HG03565 (cell line): ENCODE measurements around the gene NAT9.

Experiments
- ATAC-seq: cut with Tn5 transposase; IDR thresholded peaks from one replicate; pipeline ENCODE4 v1.9.1; 2021; ENCODE audit warnings: mild to moderate bottlenecking, moderate library complexity; ENCODE audit not compliant: unreplicated experiment

The NAT9 gene, protein sequence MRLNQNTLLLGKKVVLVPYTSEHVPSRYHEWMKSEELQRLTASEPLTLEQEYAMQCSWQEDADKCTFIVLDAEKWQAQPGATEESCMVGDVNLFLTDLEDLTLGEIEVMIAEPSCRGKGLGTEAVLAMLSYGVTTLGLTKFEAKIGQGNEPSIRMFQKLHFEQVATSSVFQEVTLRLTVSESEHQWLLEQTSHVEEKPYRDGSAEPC

DNA sequence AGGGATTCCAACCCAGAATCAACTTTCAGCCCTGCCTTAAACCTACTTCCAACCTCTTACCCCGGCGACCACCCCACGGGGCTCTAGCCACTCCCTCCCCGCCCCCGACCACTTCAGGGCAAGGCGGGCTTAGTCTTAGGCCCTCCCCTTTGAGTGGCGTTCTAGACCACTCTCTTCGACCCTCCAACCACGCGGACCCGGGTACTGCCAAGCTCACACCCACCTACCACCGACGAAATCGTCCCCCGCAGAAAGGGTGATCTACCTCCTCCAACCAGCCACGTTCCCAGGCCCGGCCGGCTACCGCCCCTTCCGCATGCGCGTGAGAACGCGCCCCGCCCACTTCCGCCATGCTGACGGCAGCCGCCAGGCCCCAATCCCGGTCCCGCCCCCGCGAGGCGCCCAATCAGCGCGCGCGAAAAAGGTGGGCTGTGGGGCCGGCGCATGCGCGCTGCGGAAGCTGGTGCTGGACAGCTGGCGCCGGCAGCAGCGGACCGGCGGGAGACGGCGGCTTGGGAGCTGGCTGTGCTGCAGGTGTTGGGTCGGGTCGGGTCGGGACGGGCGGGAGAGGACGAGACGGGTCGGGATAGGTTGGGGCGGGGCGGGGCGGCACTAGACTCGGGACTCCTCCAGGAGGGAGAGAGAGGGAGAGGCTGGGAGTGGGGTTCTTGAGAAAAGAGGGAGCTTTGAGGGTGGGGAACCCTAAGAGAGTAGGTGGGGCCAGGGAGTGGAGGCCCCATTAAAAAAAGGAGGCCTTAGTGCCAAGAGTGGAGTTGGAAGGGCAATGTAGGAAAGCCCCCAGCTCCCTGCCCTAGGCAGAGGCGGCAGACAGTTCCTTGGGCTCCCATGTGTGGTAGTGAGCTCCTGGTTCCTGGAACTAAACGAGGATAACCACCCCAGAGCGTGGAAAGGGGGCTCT is at the start of gene NAT9:
Gene NAT9 (minus strand): TSS at position 302 of the 919 bp plus-strand sequence. CDS start 647 bp downstream, outside the sequence.
- peak; percentile 63 for ATAC-seq

DNA sequence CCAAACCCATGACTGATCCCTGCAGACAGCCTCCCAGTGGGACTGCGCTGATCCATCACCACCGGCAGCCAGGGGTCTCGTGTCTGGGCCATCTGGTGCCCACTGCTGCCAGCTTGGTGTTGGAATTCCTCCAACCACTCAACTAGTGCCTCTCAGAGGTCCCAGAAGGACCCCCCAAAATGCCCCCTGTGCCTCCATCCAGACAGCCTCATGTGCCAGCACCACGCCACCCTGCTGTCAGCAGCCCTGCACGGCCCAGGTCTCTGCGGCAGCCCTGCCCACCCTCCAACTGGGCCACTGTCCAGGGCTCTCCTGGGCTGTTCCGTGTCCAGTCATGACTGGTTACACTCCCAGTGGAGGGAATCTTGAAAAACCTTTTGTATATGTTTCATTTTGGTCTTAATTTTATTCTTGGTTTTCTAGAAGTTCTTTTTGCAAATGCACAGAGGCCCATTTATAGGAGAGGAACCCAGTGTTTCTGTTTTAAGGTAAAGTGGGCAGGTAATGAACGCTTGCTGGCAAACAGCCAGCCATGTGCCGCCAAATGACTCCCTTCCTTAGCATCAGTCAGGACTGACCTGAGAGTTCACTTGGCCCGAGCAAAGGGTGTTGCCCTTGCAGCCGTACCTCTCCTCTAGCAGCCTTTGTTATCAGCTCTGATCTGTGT is 48.9 kb upstream of the NAT9 start:
- ATAC-seq = no peak

DNA sequence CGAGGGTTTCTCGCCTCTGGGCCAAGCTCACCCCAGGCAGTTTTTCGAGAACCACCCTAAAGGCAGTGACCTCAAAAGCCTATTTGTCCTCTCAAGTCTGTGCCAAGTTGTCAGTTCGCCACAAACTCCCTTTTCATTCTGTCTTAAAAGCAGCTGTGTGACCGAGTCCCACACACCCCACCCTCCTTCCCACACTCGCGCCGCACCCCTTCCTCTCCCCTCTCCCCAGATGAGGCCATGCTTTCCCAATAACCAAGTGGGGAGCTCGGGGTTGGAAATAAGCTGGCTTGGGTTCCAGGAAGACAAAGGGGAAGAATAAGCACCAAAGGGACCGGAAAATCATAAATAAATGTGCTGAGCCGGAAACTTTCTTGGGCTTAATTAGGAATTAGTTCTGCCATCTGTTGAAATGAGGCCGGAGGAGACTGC is 46.8 kb upstream of the NAT9 start:
- ATAC-seq = no peak

DNA sequence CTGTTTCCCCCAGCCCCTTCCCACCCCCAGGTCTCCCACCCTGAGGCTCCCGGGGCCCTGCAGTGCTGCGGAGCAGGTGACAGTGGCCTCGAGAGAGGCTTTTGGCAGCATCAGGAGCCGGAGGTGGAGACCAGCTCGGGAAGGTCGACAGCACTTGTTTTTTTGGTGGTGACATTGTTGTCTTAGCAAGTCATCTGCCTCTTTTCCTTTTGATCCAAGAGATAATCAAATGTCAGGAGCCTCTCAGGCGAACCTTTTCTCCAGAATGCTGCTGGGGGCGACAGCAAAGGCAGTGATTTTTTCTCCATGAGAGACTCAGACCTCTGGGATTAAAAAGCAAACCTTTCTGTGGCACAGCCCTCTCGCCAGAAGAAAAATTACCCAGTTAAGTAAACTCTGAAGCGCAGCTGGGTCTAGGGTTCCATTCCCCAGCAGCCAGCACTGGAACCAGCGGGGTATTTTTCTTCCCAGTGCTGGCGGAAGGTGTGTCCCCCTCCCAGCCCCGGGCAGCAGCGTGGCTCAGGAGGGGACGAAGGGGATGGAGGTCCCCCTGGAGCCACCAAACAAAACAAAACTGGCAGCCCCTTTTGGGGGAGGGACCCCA is 46.3 kb upstream of the NAT9 start:
- ATAC-seq = no peak

DNA sequence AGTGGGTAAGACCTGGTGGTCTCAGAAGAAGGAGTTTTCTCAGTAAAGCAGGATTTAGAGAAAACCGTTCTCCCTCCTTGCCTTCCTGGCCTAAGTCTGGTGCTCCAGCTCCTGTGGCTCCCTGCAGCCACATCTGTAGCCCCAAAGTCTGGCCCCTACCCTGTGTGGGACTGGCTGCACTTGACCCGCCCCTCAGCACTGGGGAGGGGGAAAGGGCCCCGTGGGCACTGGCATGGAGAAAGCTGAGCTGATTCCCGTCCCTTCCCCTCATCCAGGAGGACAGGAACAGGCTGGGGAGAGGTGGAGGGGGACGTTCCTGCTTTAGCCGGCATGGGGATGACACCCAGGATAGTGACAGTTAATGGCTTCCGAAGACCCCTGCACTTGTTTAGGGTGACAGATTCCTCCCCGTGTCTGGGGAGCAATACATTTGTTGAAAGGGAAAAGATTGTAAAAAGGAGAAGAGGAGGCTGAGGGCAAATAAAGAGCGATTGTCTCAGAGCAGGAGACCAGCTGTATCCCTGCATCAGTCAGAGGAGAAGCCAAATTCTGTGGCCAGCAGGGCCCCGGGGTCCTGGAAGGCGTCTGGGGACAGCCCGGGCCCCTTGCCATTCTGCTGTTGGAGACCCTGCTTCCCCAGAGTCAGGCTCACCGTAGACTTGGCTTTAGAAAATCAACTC is 45.6 kb upstream of the NAT9 start:
- no peak for ATAC-seq

DNA sequence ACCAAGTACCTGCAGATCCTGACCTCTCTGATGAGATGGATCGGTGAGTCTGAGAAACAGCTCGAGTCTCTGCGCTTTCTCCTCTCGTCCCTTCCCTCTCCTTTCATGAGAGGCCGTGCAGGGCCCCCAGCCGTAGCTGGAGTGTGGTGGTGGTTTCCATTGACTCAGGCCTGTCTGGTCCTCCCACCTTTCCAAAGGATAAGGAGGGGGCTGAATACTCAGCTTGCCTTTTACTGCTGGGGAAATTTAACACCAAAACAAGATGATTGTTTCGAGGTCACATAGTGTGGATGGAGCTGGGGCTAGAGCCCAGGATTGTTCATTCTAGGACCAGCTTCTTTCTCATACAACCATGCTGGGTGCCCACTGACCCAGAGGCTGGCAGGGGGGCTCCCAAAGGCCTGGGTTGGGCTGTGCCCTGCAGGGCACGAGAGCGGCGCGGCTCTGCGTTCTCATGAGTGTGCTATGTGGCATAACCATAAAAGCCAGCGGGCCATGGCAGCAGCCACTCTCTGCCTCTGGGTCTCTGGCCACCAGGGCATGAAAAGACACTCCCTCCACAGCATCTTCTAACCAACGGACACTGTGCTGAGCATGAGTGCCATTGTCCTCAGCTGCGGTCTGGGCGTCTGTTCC is 43.8 kb upstream of the NAT9 start:
- no peak for ATAC-seq

DNA sequence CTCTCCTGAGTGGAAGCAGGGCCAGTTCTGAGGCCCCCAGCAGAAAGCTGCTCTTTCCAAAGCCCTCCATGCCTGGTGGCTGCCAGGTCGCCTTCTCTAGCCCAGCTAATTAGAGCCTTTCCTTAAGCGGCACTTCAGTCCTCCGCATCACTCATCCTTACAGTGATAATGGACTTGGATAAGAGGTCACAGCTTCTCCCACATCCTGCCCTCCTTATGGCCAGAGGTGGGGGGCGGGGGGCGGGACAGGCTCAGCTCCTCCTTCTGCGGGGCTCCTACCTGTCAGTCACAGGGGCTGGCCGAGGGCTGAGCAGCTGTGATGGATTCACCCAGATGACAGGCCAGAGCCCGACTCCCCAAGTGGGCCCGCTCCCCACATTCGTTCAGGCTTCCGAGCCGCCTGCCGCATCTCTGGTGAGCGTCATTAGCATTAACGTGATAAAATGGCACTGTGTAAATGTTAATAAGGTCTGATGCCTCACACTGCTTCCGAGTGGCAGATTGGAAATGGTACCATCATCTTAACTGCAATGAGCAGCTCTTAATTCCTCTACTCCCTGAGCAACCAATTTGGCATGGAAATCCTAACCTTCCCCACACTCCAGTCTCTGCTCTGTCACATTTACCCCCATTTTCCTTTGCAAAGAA is 42.3 kb upstream of the NAT9 start:
- no peak for ATAC-seq

DNA sequence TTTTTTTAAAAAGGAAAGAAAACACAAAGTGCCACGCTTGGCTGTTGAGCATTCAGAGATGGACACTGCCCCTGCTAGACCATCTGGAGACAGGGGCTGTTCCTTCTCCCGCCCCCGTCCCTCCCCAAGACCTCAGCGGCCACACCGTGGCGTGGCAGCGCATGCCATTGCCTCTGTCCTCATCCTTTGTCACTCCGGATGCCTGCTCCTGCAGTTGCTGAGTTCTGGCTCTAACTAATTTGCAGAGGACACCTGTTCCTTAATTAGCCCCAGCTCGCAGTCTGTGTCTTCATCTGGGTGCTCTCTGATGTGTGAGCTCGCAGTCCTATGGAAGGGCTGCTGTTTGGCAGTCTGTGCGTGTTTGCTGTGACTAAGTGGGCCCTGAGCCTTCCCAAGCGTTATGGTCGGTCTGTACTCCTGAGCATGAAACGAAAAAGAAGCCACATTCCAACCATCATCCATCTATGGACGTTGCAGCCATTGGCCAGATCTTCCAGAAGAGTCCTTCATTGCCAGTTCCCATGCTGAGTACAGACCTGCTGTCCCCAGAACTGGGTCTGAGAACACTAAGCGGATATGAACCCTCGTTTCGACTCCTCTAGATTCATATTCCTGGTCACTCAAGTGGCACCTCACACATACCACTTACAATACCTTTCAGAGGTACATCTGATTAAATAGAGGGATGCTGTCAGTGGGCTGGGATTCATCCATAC is 40.9 kb upstream of the NAT9 start:
- no peak for ATAC-seq

DNA sequence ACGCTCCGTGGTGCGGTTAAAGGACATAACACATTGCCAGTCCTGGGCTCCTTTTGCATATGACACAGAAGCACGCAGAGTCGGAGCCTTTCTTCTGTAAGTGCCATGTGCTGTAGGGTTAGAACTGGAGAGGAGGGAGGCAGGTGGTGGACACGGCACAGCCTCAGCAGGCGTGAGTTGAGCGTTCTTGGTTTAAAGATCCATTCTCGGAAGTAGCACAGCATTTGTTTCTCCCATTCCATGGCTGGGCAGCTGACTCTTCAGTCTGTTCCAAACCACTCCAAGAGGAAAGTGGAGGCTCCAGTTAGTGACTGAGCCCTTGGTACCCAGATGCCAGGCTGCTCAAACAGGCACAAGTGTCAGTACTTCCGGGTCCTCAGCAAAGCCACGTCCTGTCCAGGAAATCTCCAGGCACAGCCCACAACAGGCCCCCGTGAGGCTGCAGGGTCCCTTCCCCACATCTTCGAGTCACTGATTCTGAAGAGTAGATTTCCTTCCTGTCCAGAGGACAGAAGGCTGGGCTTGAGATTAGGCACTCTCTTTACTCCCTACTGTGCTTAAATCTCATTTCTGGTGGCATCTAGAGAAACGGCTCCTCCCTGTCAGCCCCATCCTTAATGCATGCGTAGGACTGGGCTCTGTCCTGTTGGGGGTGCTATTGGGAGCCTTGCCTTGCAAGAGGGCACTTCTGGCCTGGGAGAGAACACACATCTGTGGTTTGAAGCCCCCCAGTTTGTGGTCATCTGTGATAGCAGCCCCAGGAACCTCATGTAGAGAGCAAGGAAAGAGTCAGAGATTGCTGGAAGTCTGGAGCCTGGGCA is 39.6 kb upstream of the NAT9 start:
- ATAC-seq = no peak

DNA sequence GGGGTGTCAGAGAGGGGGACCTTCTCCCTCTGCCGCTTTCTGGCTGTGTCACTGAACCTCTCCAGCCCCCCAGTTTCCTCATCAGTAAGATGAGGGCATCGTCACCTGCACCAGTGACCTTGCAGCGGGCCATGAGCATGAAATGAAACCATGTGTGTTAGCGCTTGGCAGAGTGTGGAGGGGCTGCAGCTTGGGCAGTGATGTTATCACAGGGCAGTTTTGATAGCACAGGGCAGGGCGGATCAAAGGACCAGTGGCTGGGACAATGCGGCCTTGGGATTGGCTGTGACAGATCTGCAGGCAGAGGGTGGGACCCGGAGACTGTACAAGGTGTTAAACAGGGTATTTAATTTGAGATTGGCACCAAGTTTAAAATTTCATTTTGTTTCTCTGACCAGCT is 38.9 kb upstream of the NAT9 start:
- no peak for ATAC-seq

DNA sequence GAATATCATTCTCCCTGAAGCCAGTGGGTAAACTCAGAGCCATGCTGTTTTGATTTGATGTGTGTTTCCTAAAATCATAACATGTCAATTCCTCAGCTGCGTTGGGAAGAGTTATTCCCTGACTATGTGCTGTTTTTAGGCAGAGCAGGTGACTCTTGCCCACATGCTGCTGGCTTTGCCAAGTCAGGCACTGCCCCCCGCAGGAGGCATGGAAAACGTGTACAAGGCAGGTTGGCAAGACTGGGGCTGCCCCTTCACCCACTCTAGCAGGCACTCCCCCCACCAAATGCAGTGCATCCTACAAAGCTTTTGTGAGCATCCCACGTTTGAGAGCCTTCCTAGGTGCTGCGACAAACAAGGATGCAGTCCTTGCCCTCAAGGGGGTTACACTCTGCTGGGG is 38.3 kb upstream of the NAT9 start:
- no peak for ATAC-seq

DNA sequence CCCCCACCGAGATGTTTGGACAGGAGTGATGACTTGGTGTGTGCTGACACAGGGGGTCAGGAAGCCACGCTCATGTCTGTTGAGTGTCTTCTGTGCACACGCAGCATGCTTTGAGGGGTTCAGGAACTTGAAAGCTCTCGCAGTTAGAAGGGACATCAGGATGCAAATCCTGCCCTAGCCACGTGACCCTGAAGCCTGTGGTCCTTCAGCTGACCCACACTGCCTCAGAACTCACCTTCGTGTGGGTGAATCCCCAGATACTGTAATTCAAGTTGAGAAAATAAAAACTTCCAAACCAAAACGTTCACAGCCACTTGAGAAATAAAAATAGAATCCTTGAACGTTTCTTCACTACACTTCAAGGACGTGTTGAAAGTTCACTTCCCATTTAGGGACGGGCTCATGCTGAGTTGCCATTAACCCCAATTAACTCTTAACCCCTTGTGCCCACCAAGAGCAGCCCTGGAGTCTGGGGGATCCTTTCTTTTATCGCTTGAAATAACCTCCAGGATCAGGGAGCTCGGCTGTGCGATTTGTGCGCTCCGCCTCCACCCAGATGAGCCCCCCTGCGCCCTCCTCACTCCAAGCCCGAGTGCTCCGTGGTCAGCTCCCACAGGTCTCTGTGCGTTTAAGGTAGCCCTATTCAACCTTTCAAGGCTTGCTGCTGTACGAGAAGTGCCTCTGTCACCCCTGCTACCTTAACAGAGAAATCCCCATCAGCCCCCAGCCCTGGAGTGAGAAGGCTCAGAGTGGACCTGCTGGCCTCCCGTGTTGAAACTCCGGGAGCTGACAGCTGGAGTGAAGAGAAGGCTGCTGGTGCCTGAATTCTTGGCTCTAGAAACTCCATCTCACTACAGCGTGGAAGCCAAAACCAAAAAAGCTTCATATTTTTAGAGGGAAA is 36.2 kb upstream of the NAT9 start:
- no peak for ATAC-seq

DNA sequence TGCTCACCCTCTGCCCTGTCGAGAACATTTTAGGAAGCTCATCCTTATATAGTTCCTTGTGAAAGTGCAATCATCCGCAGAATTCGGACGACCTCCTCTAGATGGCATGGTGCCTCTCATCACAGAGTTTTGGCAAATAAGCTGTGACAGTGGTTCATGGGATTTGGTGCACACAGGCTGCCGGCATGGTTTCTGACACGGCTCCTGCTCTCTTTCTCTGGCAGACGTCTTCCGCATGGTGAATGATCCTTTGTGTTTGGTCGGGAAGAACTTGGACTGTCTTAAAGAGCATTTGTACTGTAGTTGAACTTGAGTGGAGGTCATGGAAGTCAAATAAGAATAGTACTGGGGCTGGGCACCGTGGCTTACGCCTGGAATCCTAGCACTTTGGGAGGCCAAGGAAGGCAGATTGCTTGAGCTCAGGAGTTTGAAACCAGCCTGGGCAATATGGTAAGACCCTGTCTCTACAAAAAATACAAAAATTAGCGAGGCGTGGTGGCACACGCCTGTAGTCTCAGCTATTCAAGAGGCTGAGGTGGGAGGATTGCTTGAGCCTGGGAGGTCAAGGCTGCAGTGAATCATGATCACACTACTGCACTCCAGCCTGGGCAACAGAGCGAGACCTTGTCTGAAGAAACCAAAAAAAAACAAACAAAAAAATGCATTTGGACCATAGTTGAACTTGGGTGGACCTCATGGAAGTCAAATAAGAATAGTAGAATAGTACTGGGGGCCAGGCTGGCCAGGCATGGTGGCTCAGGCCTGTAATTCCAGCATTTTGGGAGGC is 34.7 kb upstream of the NAT9 start:
- no peak for ATAC-seq

DNA sequence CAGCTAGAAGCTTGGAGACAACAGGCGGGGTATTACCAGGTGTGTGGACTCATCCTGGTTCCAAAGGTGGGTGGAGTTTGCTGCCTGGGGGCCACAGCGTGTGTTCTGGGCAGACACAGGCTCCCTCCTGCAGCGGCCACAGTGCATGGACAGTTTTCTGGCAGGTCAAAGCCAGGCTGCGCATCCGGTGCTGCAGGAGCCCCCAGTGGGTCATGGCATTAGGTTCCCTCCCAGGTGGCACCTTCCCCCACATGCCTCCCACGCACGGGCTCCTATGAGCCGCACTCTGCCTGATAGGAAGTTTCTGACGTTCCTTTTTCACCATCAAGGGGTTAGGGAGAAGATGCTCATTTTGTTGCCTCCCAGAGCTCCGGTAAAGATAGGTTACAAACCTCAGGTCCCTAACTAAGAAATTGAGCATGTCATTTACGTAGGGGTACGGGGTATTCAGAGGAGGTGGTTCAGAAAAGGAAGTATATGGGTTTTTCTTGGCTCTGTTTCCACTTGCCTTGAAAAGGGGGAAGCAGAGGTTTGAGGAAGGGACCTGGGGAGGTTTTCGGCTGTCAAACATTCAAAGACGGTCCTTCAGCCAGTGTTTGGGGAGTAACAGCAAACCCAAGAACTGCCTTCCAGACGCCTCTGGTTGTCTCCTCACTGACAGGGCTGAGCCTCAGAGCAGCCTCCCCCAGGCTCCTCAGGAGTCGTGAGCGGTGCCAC is 32.7 kb upstream of the NAT9 start:
- ATAC-seq = no peak

DNA sequence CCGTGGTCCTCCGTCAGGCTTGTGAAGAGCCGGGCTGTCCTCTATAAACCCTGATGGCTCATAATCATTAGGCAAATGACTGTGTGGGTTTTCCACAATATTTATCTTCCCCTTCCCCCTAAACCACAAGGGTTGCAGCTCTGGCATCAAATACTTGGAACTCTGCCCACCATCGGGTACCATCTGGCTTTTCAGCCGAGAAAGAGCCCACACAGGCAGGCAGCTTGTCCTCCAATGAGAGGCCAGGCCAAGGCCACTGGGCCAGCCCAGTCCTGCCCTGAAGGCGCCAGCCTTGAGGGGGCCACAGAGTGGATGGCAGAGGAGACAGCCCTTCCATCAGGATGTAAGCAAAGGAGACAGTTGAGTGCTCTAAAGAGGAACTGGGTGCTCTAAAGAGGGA is 31.8 kb upstream of the NAT9 start:
- ATAC-seq = no peak

DNA sequence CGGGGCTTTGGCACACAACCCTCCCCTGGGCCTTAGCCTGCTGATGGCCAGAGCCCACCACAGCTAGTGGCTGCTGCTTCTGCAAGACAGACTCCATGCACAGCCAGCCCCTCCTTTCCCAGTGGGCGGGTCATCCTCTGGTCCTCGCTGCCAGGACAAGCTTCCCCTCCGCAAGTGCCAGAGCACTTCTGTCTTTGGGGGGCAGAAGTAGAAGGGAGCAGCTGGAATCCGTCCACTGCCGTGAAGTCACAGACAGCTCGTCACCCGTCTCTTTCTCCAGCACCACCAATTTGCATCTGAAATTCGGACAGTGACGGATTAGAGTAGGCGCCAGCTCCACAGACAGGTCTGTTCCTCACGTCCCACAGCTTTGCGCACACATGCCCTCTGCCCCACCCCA is 31.3 kb upstream of the NAT9 start:
- ATAC-seq = no peak
